Activated CD4-positive, alpha-beta T cell treated with anti-CD3 and anti-CD28 coated beads, Interleukin-10, Interleukin-2, amounts not matched to agents 100 ng/mL and 50 ng/mL, durations not matched to agents 16 hours and 8 hours (primary cell): Measurements from ENCODE around the gene UBL3.

ENCODE experiments used
- DNase-seq: peaks from one replicate; pipeline ENCODE4 v3.0.0-alpha.2; 2020

The UBL3 gene

GRCh38 chr13:29855784-29856183, 5.4 kb upstream of the UBL3 start:
- no peak for DNase-seq

GRCh38 chr13:29855009-29855408, 4.6 kb upstream of the UBL3 start:
- DNase-seq: no peak

- no peak for DNase-seq
Measured at GRCh38 chr13:29853131-29853530, 2.7 kb upstream of the UBL3 start.

- DNase-seq: no peak
Measured at GRCh38 chr13:29852472-29853054, 2.1 kb upstream of the UBL3 start.

GRCh38 chr13:29849731-29850212, 645 bp downstream of the UBL3 start:
- peak; percentile 40 for DNase-seq

- DNase-seq: peak; percentile 45
Measured at GRCh38 chr13:29849071-29849631, 1.3 kb downstream of the UBL3 start.

- no peak for DNase-seq
Measured at GRCh38 chr13:29847501-29847983, 2.9 kb downstream of the UBL3 start.

- DNase-seq: no peak
Measured at GRCh38 chr13:29846475-29847256, 3.8 kb downstream of the UBL3 start.

- no peak for DNase-seq
Measured at GRCh38 chr13:29845440-29846056, 4.9 kb downstream of the UBL3 start.

GRCh38 chr13:29844441-29844840, 6.0 kb downstream of the UBL3 start:
- DNase-seq: no peak

GRCh38 chr13:29840585-29840984, 9.8 kb downstream of the UBL3 start:
- no peak for DNase-seq

GRCh38 chr13:29835280-29836061, 14.9 kb downstream of the UBL3 start:
- DNase-seq: no peak

GRCh38 chr13:29832761-29833298, 17.6 kb downstream of the UBL3 start:
- no peak for DNase-seq

GRCh38 chr13:29830000-29830399, 20.4 kb downstream of the UBL3 start:
- DNase-seq: no peak

GRCh38 chr13:29819143-29819542, 31.3 kb downstream of the UBL3 start:
- DNase-seq: no peak

- DNase-seq: peak; percentile 15
Measured at GRCh38 chr13:29817604-29818378, 32.6 kb downstream of the UBL3 start.

GRCh38 chr13:29816715-29817114, 33.7 kb downstream of the UBL3 start:
- no peak for DNase-seq

GRCh38 chr13:29815336-29815735, 35.1 kb downstream of the UBL3 start:
- no peak for DNase-seq

- no peak for DNase-seq
Measured at GRCh38 chr13:29810898-29811297, 39.5 kb downstream of the UBL3 start.

GRCh38 chr13:29810145-29810742, 40.2 kb downstream of the UBL3 start:
- no peak for DNase-seq

- DNase-seq: no peak
Measured at GRCh38 chr13:29808264-29808663, 42.2 kb downstream of the UBL3 start.
